ENCODE results near the gene TUBB4A. TPM values are rescaled to one million over a fixed set of nuclear protein-coding genes. Genes with fewer than 3 reads are reported as not detected.

The TUBB4A gene
- total and polyA plus RNA-seq, 9 of the 15 experiments (the other 6 are each of a cell fraction or from before 2014, with no cell fraction given), result 0.14 to 7.0 (median 0.75) TPM

- TF ChIP-seq CUX1 (CRISPR knock-in tag; IDR thresholded peaks at IDR 0.05) (no peak), ZBTB2 (IDR thresholded peaks at IDR 0.05) (no peak), EP400 (IDR thresholded peaks at IDR 0.05) (peak; percentile 30; the same call in 1 of the 2 replicates), ZBTB8A (IDR thresholded peaks at IDR 0.05; ENCODE audit: partially characterized antibody) (no peak), HLTF (IDR thresholded peaks at IDR 0.05) (no peak), ETS1 (conservative IDR thresholded peaks at IDR 0.05; ENCODE audit: control insufficient read depth, low read depth, low read length) (no peak), ZFPM2 (CRISPR knock-in tag; IDR thresholded peaks at IDR 0.05) (no peak), RBM14 (IDR thresholded peaks at IDR 0.05; ENCODE audit: borderline replicate concordance, insufficient read depth, low read depth, low read length) (no peak), CREBBP (IDR thresholded peaks at IDR 0.05; ENCODE audit: low read depth, low read length) (no peak), SRSF3 (IDR thresholded peaks at IDR 0.05; ENCODE audit: insufficient read depth, low read length) (no peak), ZNF592 (IDR thresholded peaks at IDR 0.05) (peak; percentile 55), TGIF2 (CRISPR knock-in tag; IDR thresholded peaks at IDR 0.05) (no peak), CAMTA2 (CRISPR knock-in tag; conservative IDR thresholded peaks at IDR 0.05) (no peak), ZNF121 (CRISPR knock-in tag; conservative IDR thresholded peaks at IDR 0.05) (peak; percentile 88)
Measured at GRCh38 chr19:6503407-6504201, 1.5 kb upstream of the TUBB4A start (continued).
